Activated T-helper 2 cell treated with anti-CD3 and anti-CD28 coated beads, Interferon-gamma antibody, Interleukin-2, Interleukin-4, amounts not matched to agents 10 μg/mL and 5 μg/mL and 100 μg/mL, durations not matched to agents 14 hours and 24 hours and 36 hours (primary cell): ENCODE measurements around the gene DAZAP1. TPM values are rescaled to one million over a fixed set of nuclear protein-coding genes. Genes with fewer than 3 reads are reported as not detected.
A peak's percentile ranks its signal among the peaks of the same experiment; 100 is the strongest.
"Not testable (repeated sequence)": the region's sequence is repeated elsewhere in the genome, so short reads cannot be mapped to it uniquely, and the experiment has no call there.

Experiments used
- DNase-seq: peaks from one replicate; pipeline ENCODE4 v3.0.0; 2021; ENCODE audit warnings: low spot score
- H3K27ac Mint-ChIP-seq: one replicate; pipeline ENCODE4 v1.8.0; 2021; ENCODE audit warnings: mixed read lengths
- H3K27me3 Mint-ChIP-seq: one replicate; pipeline ENCODE4 v1.8.0; 2021; ENCODE audit warnings: low read depth, mixed read lengths
- H3K36me3 Mint-ChIP-seq: one replicate; pipeline ENCODE4 v1.8.0; 2021; ENCODE audit warnings: low read depth, mixed read lengths
- H3K4me1 Mint-ChIP-seq: one replicate; pipeline ENCODE4 v1.8.0; 2021; ENCODE audit warnings: low read depth, mixed read lengths
- H3K4me3 Mint-ChIP-seq: one replicate; pipeline ENCODE4 v1.8.0; 2021; ENCODE audit warnings: low read depth, mild to moderate bottlenecking, moderate library complexity, mixed read lengths
- H3K9me3 Mint-ChIP-seq: one replicate; pipeline ENCODE4 v1.8.0; 2021; ENCODE audit warnings: mixed read lengths
- intact Hi-C: fragments of 100-400 bp; cut with micrococcal nuclease; formaldehyde crosslinking; loops from one replicate; pipeline ENCODE4 v1.15.1; 2023
- total RNA-seq: library from RNA; stranded (reverse); gene quantifications from 2 replicates; pipeline ENCODE4 v1.2.3, GENCODE V29; 2022

Gene DAZAP1
- total RNA-seq, 1 donor from 2014 or later, result 290 TPM

GRCh38 chr19:1431759-1432506 is 24.5 kb downstream of the DAZAP1 start:
- DNase-seq, result no peak
- intact Hi-C loops, result no loop called here
- Mint-ChIP-seq H3K27ac (no peak overlapping the region), H3K36me3 (peaks cover 30% of the 10 kb centered on the region), H3K4me1 (no peaks in the 10 kb centered on the region), H3K4me3 (no peak overlapping the region), H3K27me3 (no peaks in the 10 kb centered on the region), H3K9me3 (no peaks in the 10 kb centered on the region)

GRCh38 chr19:1432507-1432887 is 25.1 kb downstream of the DAZAP1 start:
- peaks cover under 1% of the 10 kb centered on the region for H3K4me1 Mint-ChIP-seq
- H3K4me3 Mint-ChIP-seq, result no peak overlapping the region
- no peaks in the 10 kb centered on the region for H3K27me3 Mint-ChIP-seq
- DNase-seq, result no peak
- H3K27ac Mint-ChIP-seq, result no peak overlapping the region
- H3K36me3 Mint-ChIP-seq, result peaks cover 30% of the 10 kb centered on the region
- no peaks in the 10 kb centered on the region for H3K9me3 Mint-ChIP-seq
- intact Hi-C loops, result no loop called here

- H3K36me3 Mint-ChIP-seq, result peaks cover 30% of the 10 kb centered on the region
- intact Hi-C loops, result no loop called here
- no peak overlapping the region for H3K4me3 Mint-ChIP-seq
- peaks cover 6% of the 10 kb centered on the region for H3K4me1 Mint-ChIP-seq
- DNase-seq, result no peak
- no peaks in the 10 kb centered on the region for H3K9me3 Mint-ChIP-seq
- no peak overlapping the region for H3K27ac Mint-ChIP-seq
- no peaks in the 10 kb centered on the region for H3K27me3 Mint-ChIP-seq
These were observed 26.0 kb downstream of the DAZAP1 start for GRCh38 chr19:1433119-1434039.

GRCh38 chr19:1434040-1434366 is 26.6 kb downstream of the DAZAP1 start:
- Mint-ChIP-seq H3K27ac (no peak overlapping the region), H3K4me1 (peaks cover 6% of the 10 kb centered on the region), H3K4me3 (no peak overlapping the region), H3K27me3 (no peaks in the 10 kb centered on the region), H3K36me3 (peaks cover 35% of the 10 kb centered on the region), H3K9me3 (no peaks in the 10 kb centered on the region)
- DNase-seq, result no peak
- intact Hi-C loops, result no loop called here

- no peak for DNase-seq
- Mint-ChIP-seq H3K9me3 (no peaks in the 10 kb centered on the region), H3K27me3 (no peaks in the 10 kb centered on the region), H3K36me3 (peaks cover 41% of the 10 kb centered on the region), H3K4me1 (peaks cover 7% of the 10 kb centered on the region), H3K27ac (no peak overlapping the region), H3K4me3 (no peak overlapping the region)
- intact Hi-C loops, result no loop called here
These were observed 27.2 kb downstream of the DAZAP1 start for GRCh38 chr19:1434577-1435060.

- intact Hi-C loops, result no loop called here
- Mint-ChIP-seq H3K36me3 (peaks cover 46% of the 10 kb centered on the region), H3K27me3 (no peaks in the 10 kb centered on the region), H3K4me3 (no peak overlapping the region), H3K4me1 (peaks cover 11% of the 10 kb centered on the region), H3K27ac (no peak overlapping the region), H3K9me3 (no peaks in the 10 kb centered on the region)
- DNase-seq, result no peak
These were observed 28.1 kb downstream of the DAZAP1 start for GRCh38 chr19:1435378-1435989.

GRCh38 chr19:1437609-1438008 is 30.2 kb downstream of the DAZAP1 start:
- Mint-ChIP-seq H3K36me3 (peaks cover 55% of the 10 kb centered on the region), H3K4me3 (no peak overlapping the region), H3K9me3 (no peaks in the 10 kb centered on the region), H3K27me3 (no peaks in the 10 kb centered on the region), H3K4me1 (peaks cover 14% of the 10 kb centered on the region), H3K27ac (peak overlapping the region; percentile 99)
- intact Hi-C loops, result loop anchor here (1.0 kb wide), 1 partner anchor 30 kb away; the partner anchor contains the start of gene DAZAP1
- DNase-seq, result no peak

GRCh38 chr19:1438035-1438932 is 30.9 kb downstream of the DAZAP1 start, which contains the start of gene RPS15:
Gene RPS15, plus strand, starts transcription at chr19:1438396. Its CDS starts 30 bp downstream, at chr19:1438426.
- DNase-seq, result peak; percentile 94
- Mint-ChIP-seq H3K9me3 (no peaks in the 10 kb centered on the region), H3K27me3 (no peaks in the 10 kb centered on the region), H3K4me1 (peaks cover 14% of the 10 kb centered on the region), H3K36me3 (peaks cover 56% of the 10 kb centered on the region), H3K4me3 (peak within 1 kb of the TSS; percentile 99), H3K27ac (peak within 1 kb of the TSS; percentile 99)
- intact Hi-C loops, result loop anchor here (1.0 kb wide), 1 partner anchor 31 kb away; the partner anchor contains the start of gene DAZAP1

- Mint-ChIP-seq H3K36me3 (peaks cover 56% of the 10 kb centered on the region), H3K9me3 (no peaks in the 10 kb centered on the region), H3K27me3 (no peaks in the 10 kb centered on the region), H3K4me3 (peak overlapping the region; percentile 99), H3K27ac (peak overlapping the region; percentile 77), H3K4me1 (peaks cover 14% of the 10 kb centered on the region)
- DNase-seq, result no peak
- intact Hi-C loops, result loop anchor here (1.0 kb wide), 1 partner anchor 32 kb away; the partner anchor contains the start of gene DAZAP1
These were observed 31.6 kb downstream of the DAZAP1 start for GRCh38 chr19:1438933-1439354.

- peaks cover 14% of the 10 kb centered on the region for H3K4me1 Mint-ChIP-seq
- DNase-seq, H3K9me3 Mint-ChIP-seq, H3K27me3 Mint-ChIP-seq: not testable (repeated sequence)
- H3K36me3 Mint-ChIP-seq, result peaks cover 56% of the 10 kb centered on the region
- H3K4me3 Mint-ChIP-seq, result peak overlapping the region; percentile 99
- intact Hi-C loops, result loop anchor here (10.0 kb wide), 1 partner anchor 75 kb away; the partner anchor contains the start of gene ADAMTSL5
- H3K27ac Mint-ChIP-seq, result peak overlapping the region; percentile 77
These were observed 32.4 kb downstream of the DAZAP1 start for GRCh38 chr19:1439525-1440417.

- Mint-ChIP-seq H3K27ac (peak overlapping the region; percentile 65), H3K9me3 (no peaks in the 10 kb centered on the region), H3K36me3 (peaks cover 53% of the 10 kb centered on the region), H3K27me3 (no peaks in the 10 kb centered on the region), H3K4me1 (peaks cover 14% of the 10 kb centered on the region), H3K4me3 (peak overlapping the region; percentile 99)
- no peak for DNase-seq
- intact Hi-C loops, result loop anchor here (10.0 kb wide), 1 partner anchor 74 kb away; the partner anchor contains the start of gene ADAMTSL5
These were observed 33.0 kb downstream of the DAZAP1 start for GRCh38 chr19:1440418-1440801.
